HepG2 (cell line): ENCODE measurements around the gene HS3ST5. TPM values are rescaled to one million over a fixed set of nuclear protein-coding genes. Genes with fewer than 3 reads are reported as not detected.

Source experiments
- ATAC-seq: fragments of 200-7000 bp; cut with Tn5 transposase; 3 replicates; pipeline ENCODE4 v1.9.1; 2020; ENCODE audit warnings: mild to moderate bottlenecking, moderate library complexity
- BruUV-seq: library from RNA; stranded (reverse); fragments of 400-500 nt; replicated peaks from 2 replicates; lab custom pipeline; 2021; lab: Mats Ljungman, UMichigan
- CTCF ChIA-PET: fragments of 300-600 bp; formaldehyde crosslinking; extraction: SDS; loops from one replicate; lab custom pipeline; 2021; ENCODE audit warnings: low total read pairs, inconsistent platforms, low intra/inter-chr PET ratio; lab: Yijun Ruan, JAX
- POLR2A ChIA-PET: fragments of 350-600 bp; sonication (Branson Sonifier 250); formaldehyde crosslinking; loops from one replicate; lab custom pipeline; 2020; ENCODE audit warnings: antibody characterized with exemption, inconsistent platforms; lab: Yijun Ruan, JAX
- DNase-seq: peaks from one replicate; pipeline ENCODE4 v3.0.0-alpha.2; 2015; ENCODE audit warnings: low spot score
- FAIRE-seq: peaks from 3 replicates; lab custom pipeline; 2011; peaks lifted over from hg19 to GRCh38; lab: Jason Lieb, UNC
- H2AFZ ChIP-seq: one replicate; pipeline ENCODE4 v1.6.1; 2011; ENCODE audit warnings: low read length, inconsistent platforms
- H3K27ac ChIP-seq: fragments of 300-600 bp; 3 replicates; pipeline ENCODE4 v1.8.0; 2011; ENCODE audit warnings: mixed run types, mild to moderate bottlenecking, mixed read lengths, low read length, inconsistent platforms; ENCODE audit not compliant: insufficient read depth; ENCODE audit errors: extremely low read length
- H3K27me3 ChIP-seq, 2 experiments: fragments of 200-600 bp in 1 of 2; 2 replicates in 1 of 2; 3 replicates in 1 of 2; pipeline versions ENCODE4 v1.6.0 to v1.8.0; 2011; ENCODE audit warnings: low read length in 2 of 2, mild to moderate bottlenecking in 2 of 2, moderate library complexity in 2 of 2, inconsistent platforms in 1 of 2; ENCODE audit not compliant: insufficient read depth in 2 of 2, control insufficient read depth in 1 of 2
- H3K36me3 ChIP-seq, 2 experiments: fragments of 200-600 bp in 1 of 2; replicated peaks in 1 of 2; 2 replicates in 1 of 2; 3 replicates in 1 of 2; pipeline versions ENCODE4 v1.5.1 to v1.8.0; 2011; ENCODE audit warnings: low read length in 2 of 2, inconsistent platforms in 1 of 2; ENCODE audit not compliant: insufficient read depth in 2 of 2, control insufficient read depth in 1 of 2
- H3K4me1 ChIP-seq: 2 replicates; pipeline ENCODE4 v1.5.1; 2012; ENCODE audit warnings: low read length, inconsistent platforms; ENCODE audit not compliant: insufficient read depth
- H3K4me2 ChIP-seq: 2 replicates; pipeline ENCODE4 v1.6.0; 2011; ENCODE audit warnings: low read depth, low read length, inconsistent platforms
- H3K4me3 ChIP-seq, 3 experiments: fragments of 200-600 bp in 1 of 3; sonication (generic), shearing (Covaris generic) in 1 of 3; replicated peaks in 1 of 3; 2 replicates each; pipeline ENCODE4 v1.5.1; 2011 to 2016; ENCODE audit warnings: low read length in 3 of 3, inconsistent platforms in 2 of 3, low read depth in 2 of 3, mild to moderate bottlenecking in 2 of 3, control low read depth in 1 of 3, mixed read lengths in 1 of 3; ENCODE audit not compliant: insufficient read depth in 1 of 3
- H3K79me2 ChIP-seq: one replicate; pipeline ENCODE4 v1.6.1; 2011; ENCODE audit warnings: low read length, inconsistent platforms; ENCODE audit not compliant: insufficient read depth
- H3K9ac ChIP-seq: 2 replicates; pipeline ENCODE4 v1.6.0; 2011; ENCODE audit warnings: mild to moderate bottlenecking, low read depth, low read length, inconsistent platforms; ENCODE audit not compliant: insufficient read depth
- H3K9me3 ChIP-seq: 2 replicates; pipeline ENCODE4 v1.5.1; 2012; ENCODE audit warnings: mild to moderate bottlenecking, low read length
- H4K20me1 ChIP-seq: 2 replicates; pipeline ENCODE4 v1.6.0; 2011; ENCODE audit warnings: inconsistent platforms, mild to moderate bottlenecking, low read length, moderate library complexity; ENCODE audit not compliant: insufficient read depth
- ATF7-NPFF ChIP-seq: sonication (generic); formaldehyde crosslinking; IDR thresholded peaks from 2 replicates; pipeline ENCODE4 v1.8.1; 2023; ENCODE audit warnings: mild to moderate bottlenecking, low read depth, missing genetic modification reagents, moderate library complexity
- HMGXB4 ChIP-seq, 2 experiments: sonication (generic) in 1 of 2; formaldehyde crosslinking in 1 of 2; IDR thresholded peaks; 2 replicates each; pipeline versions ENCODE4 v1.4.0 to v1.6.1; 2018 to 2020; ENCODE audit warnings: missing genetic modification reagents in 2 of 2, borderline replicate concordance in 1 of 2, low read depth in 1 of 2, mild to moderate bottlenecking in 1 of 2, missing biosample characterization in 1 of 2
- MTA1 ChIP-seq: sonication (generic); formaldehyde crosslinking; IDR thresholded peaks from 2 replicates; pipeline ENCODE4 v1.4.0; 2020; ENCODE audit warnings: missing genetic modification reagents, mild to moderate bottlenecking, borderline replicate concordance
- NR3C1 ChIP-seq: sonication (generic); formaldehyde crosslinking; IDR thresholded peaks from 2 replicates; pipeline ENCODE4 v1.4.0; 2020; ENCODE audit warnings: missing genetic modification reagents
- PPARG ChIP-seq: conservative IDR thresholded peaks from 2 replicates; pipeline ENCODE4 v1.6.1; 2016; ENCODE audit warnings: missing biosample characterization, missing genetic modification reagents
- SOX6 ChIP-seq, 2 experiments: fragments of 450-650 bp in 1 of 2; sonication (generic) in 1 of 2; formaldehyde crosslinking in 1 of 2; IDR thresholded peaks; 2 replicates each; pipeline versions ENCODE4 v1.4.0 to v1.6.1; 2017 to 2020; ENCODE audit warnings: antibody characterized with exemption in 1 of 2, mild to moderate bottlenecking in 1 of 2, missing genetic modification reagents in 1 of 2
- SP1 ChIP-seq, 2 experiments: fragments of 450-650 bp in 1 of 2; sonication (generic) in 1 of 2; formaldehyde crosslinking in 1 of 2; IDR thresholded peaks; 2 replicates each; pipeline versions ENCODE4 v1.4.0 to v1.6.1; 2016 to 2020; ENCODE audit warnings: missing genetic modification reagents in 1 of 2
- STAG1 ChIP-seq: sonication (generic); formaldehyde crosslinking; IDR thresholded peaks from 2 replicates; pipeline ENCODE4 v1.4.0; 2020; ENCODE audit warnings: missing genetic modification reagents
- TRIM24 ChIP-seq: sonication (generic); formaldehyde crosslinking; IDR thresholded peaks from 2 replicates; pipeline ENCODE4 v1.8.0; 2022; ENCODE audit warnings: mild to moderate bottlenecking, missing genetic modification reagents
- ZBTB10 ChIP-seq: sonication (generic); formaldehyde crosslinking; IDR thresholded peaks from 2 replicates; pipeline ENCODE4 v1.4.0; 2020; ENCODE audit warnings: missing genetic modification reagents, borderline replicate concordance
- ZC3H13 ChIP-seq: sonication (generic); formaldehyde crosslinking; IDR thresholded peaks from 2 replicates; pipeline ENCODE4 v1.8.1; 2023; ENCODE audit warnings: mild to moderate bottlenecking, missing genetic modification reagents, moderate library complexity
- ZNF264 ChIP-seq: sonication (generic); formaldehyde crosslinking; IDR thresholded peaks from 2 replicates; pipeline ENCODE4 v1.4.0; 2020; ENCODE audit warnings: missing genetic modification reagents
- ZNF451 ChIP-seq: sonication (generic); formaldehyde crosslinking; IDR thresholded peaks from 2 replicates; pipeline ENCODE4 v1.5.0; 2020; ENCODE audit warnings: mild to moderate bottlenecking, missing genetic modification reagents
- ZNF597 ChIP-seq: sonication (generic); formaldehyde crosslinking; IDR thresholded peaks from 2 replicates; pipeline ENCODE4 v1.5.0; 2020; ENCODE audit warnings: missing genetic modification reagents
- ZSCAN9 ChIP-seq: IDR thresholded peaks from 2 replicates; pipeline ENCODE4 v1.6.1; 2016; ENCODE audit warnings: borderline replicate concordance
- WGBS: methylation state at CpG from one replicate; pipeline ENCODE4 v1.1.6; 2017; ENCODE audit warnings: low lambda C conversion rate; 5-methylcytosine and 5-hydroxymethylcytosine counted together
- in situ Hi-C: cut with HindIII; loops from 2 replicates; pipeline ENCODE4 v1.10.0; 2017; ENCODE audit warnings: low pct_unique_long_range_greater_than_20kb; ENCODE audit not compliant: extremely low pct_ligation_motif_present
- intact Hi-C: fragments of 100-400 bp; cut with micrococcal nuclease; formaldehyde crosslinking; loops from one replicate; pipeline ENCODE4 v1.10.0; 2022; ENCODE audit not compliant: unreplicated experiment
- polyA plus RNA-seq, 8 experiments: library from polyadenylated mRNA; depleted of rRNA in 3 of 8; stranded (reverse) in 7 of 8; unstranded in 1 of 8; fragments of >200 nt; fragmentation: Illumina TruSeq in 4 of 8; extraction: Trizol in 4 of 8; gene quantifications; 2 replicates each; pipeline versions ENCODE4 v1.2.1 to v1.2.3, GENCODE V29; 2011 to 2016; ENCODE audit warnings: low read depth in 4 of 8, missing spikeins in 1 of 8, mixed read lengths in 1 of 8; ENCODE audit not compliant: insufficient read depth in 1 of 8
- total RNA-seq, 5 experiments: library from RNA; depleted of rRNA; stranded (reverse); fragments of >200 nt; fragmentation: Illumina TruSeq; extraction: Trizol; gene quantifications; 2 replicates each; pipeline ENCODE4 v1.2.3, GENCODE V29; 2016; ENCODE audit warnings: low read depth in 1 of 5

The HS3ST5 gene
- total and polyA plus RNA-seq, 2 of the 13 experiments (the other 11 are each of a cell fraction or from before 2014, with no cell fraction given), result 1.1 to 1.6 TPM

- TF ChIP-seq ZSCAN9 (no peak), TRIM24 (CRISPR knock-in tag) (no peak), NR3C1 (CRISPR knock-in tag) (no peak), STAG1 (CRISPR knock-in tag) (no peak), SOX6 (IDR thresholded peaks at IDR 0.05) (no peak), SOX6 (CRISPR knock-in tag; IDR thresholded peaks at IDR 0.05) (no peak), ZBTB10 (CRISPR knock-in tag) (no peak), SP1 (IDR thresholded peaks at IDR 0.05) (no peak), SP1 (CRISPR knock-in tag; IDR thresholded peaks at IDR 0.05) (no peak), MTA1 (no peak), ATF7-NPFF (CRISPR knock-in tag) (no peak), ZNF451 (no peak)
These were observed 15.7 kb downstream of the HS3ST5 start (continued) for GRCh38 chr6:114327074-114327473.

GRCh38 chr6:114323784-114324183, 19.0 kb downstream of the HS3ST5 start:
- Histone ChIP-seq H3K4me2 (no peak overlapping the region), H3K9ac (no peak overlapping the region), H3K27ac (no peak overlapping the region), H3K79me2 (no peaks in the 10 kb centered on the region), H3K4me1 (no peaks in the 10 kb centered on the region), H3K9me3 (no peaks in the 10 kb centered on the region), H3K4me3 (no peak overlapping the region), H2AFZ (no peak overlapping the region), H4K20me1 (no peaks in the 10 kb centered on the region), H3K27me3 (no peaks in the 10 kb centered on the region), H3K36me3 (peaks cover 0 to 3% of the 10 kb centered on the region in 2 experiments; a peak in 1 of 5 replicates)
- POLR2A ChIA-PET, result no interaction called here
- ATAC-seq (no peak), DNase-seq (no peak), FAIRE-seq (no peak)
- BruUV-seq, result no TSS peak
- in situ Hi-C loops (no loop called here), intact Hi-C loops (no loop called here)
- CTCF ChIA-PET, result no interaction called here
- WGBS, result 95% methylated on average over 1 of the region's 1 CpG
- TF ChIP-seq ZNF597, result no peak
- TF ChIP-seq ZNF264 (CRISPR knock-in tag), result no peak
- no peak for TF ChIP-seq ZC3H13 (CRISPR knock-in tag)
- no peak for TF ChIP-seq PPARG (CRISPR knock-in tag)
- no peak for TF ChIP-seq HMGXB4 (CRISPR knock-in tag; IDR thresholded peaks at IDR 0.05; ENCODE audit: borderline replicate concordance in 1 of 2, low read depth in 1 of 2)
